ENCODE data around the gene SLC16A8.
"Not testable (repeated sequence)": the region's sequence is repeated elsewhere in the genome, so short reads cannot be mapped to it uniquely, and the experiment has no call there.

The SLC16A8 gene

GRCh38 chr22:38086001-38086845 lies 2.2 kb upstream of the SLC16A8 start:
- DNase-seq: no peak

- no peak for DNase-seq
Measured at GRCh38 chr22:38085501-38085900, 1.5 kb upstream of the SLC16A8 start.

DNA sequence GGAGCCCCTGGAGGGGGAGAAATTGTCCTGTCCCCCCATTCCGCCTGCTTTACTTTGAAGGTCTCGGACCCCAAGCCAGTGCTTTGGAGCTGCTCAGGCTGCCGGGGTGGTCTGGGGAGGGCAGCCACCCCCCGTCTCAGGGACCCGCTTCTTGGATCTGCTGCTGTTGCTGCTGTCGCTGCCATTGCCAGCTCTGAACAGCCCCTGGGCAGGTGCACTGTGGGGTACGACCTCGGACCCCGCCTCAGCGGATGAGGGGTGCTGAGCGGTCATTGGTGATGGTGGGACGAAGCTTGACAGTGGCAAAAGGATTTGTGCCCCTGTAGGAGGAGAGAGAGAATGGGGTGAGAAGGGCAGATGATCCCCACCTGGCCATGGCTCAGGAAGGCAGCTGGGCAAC lies 1.1 kb upstream of the SLC16A8 start:
- no peak for DNase-seq

GRCh38 chr22:38082986-38083710 lies 836 bp downstream of the SLC16A8 start:
- DNase-seq: no peak

DNA sequence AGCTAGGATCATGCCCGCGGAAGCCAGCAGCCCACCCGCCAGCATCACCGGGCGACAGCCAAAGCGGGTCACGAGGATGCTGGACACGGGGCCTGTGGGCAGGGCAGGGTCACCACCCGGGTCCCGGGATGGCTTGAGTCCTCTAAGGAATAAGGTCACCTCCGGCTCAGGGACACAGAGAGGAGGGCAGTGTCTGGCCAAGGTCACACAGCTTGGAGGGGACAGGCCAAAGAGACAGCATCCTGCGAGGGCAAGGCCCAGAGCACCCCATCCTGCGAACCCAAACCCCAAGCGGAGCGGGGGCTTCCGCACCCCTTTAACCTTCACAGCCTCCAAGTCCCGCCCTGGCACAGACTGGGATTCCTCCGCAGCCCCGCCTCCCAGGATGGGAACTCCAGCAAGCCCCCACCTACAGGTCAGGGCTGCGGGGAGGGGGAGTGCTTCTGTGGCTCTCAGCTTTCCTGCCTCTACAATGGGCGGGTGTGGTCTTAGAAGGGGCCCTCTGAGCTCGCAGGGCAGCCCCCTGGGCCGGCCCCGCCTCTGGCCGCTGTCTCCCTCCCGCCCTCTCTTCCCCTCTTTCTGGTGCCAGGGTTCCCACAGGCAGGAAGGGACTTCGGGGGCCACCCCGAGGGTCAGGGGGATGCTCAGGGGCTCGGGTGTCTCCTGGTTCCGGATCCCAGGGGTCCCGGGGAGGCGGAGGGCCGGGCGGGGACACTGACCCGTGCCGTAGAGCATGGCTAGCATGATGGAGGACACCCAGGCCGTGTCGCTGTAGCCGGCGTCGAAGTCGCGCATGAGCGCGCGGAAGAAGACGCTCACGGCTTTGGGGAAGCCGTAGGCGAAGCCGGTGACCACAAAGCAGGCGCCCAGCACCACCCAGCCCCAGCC lies 1.8 kb downstream of the SLC16A8 start:
- peak; percentile 19 for DNase-seq

GRCh38 chr22:38081636-38081940 lies 2.4 kb downstream of the SLC16A8 start:
- DNase-seq: no peak

- peak; percentile 16 for DNase-seq
Measured at GRCh38 chr22:38080850-38081635, 2.9 kb downstream of the SLC16A8 start.

GRCh38 chr22:38080474-38080849 lies 3.5 kb downstream of the SLC16A8 start:
- no peak for DNase-seq

GRCh38 chr22:38079804-38080203 lies 4.2 kb downstream of the SLC16A8 start:
- DNase-seq: no peak

DNA sequence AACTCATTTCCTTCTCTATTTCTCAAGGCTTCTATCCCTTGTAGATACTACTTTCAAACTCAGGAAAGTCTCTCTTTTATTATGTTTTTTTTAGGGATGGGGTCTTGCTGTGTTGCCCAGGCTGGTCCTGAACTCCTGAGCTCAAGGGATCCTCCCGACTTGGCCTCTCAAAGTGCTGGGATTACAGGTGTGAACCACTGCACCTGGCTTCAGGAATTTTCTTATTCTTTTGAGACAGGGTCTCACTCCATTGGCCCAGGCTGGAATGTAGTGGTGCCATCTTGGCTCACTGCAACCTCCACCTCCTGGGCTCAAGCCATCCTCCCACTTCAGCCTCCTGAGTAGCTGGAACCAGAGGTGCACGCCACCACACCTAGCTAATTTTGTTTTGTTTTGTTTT lies 4.8 kb downstream of the SLC16A8 start:
- DNase-seq: not testable (repeated sequence)

DNA sequence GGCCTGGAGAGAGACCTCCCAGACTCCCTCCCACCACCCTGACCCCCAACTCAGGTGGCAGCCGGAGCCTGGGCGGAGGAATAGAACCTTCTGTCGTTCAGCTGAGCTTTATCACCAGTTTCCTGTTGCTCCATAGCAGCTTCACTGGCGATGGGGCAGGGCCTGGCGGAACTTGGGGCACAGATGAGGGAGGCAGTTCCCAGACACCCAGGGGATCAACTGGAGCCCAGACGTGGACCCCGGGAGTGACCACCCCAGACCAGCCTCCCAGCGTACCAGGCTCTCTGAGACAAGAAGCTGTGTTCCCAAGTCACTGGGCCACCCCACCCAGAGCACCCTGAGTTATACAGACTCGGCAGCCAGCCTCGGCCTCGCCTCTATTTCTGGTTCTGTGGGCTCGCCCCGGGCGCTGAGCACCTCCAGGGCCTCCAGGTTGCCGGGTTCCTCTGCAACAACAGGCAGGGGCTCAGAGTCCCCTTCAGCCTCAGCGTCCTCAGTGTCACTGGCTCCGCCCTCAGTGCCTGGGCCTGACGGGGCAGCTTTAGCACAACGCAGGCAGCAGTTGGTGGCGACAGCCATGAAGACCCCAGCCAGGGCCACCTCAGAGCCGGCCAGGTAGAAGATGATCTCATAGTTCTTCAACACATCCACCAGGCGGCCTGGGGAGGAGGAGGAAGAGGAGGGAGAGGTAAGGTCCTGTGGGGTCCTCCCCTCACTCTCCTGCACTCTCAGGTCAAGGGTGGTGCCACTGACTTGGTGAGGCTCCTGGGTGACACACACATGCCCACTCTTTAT lies 5.7 kb downstream of the SLC16A8 start:
- DNase-seq: no peak

- no peak for DNase-seq
Measured at GRCh38 chr22:38077595-38077994, 6.4 kb downstream of the SLC16A8 start.

- no peak for DNase-seq
Measured at GRCh38 chr22:38077096-38077495, 6.9 kb downstream of the SLC16A8 start.

DNA sequence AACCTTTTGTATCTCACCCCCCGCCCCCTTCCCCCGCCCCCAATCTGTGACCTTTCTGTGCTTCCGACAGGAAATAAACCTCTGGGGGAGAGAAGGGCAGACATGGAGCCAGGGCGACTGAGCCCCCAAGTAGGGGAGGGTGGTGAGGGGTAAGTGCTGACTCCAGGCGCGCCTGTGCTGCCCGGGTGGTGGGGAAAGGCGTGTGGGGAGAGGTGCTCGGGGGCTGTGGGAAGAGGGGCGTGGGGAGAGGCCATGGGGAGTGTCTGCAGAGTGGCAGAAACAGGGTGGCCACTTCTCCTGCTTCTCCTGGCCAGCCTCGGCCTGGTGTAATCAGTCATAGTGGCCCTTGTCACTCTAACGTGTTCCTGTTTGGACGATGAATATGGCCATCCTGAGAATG lies 8.0 kb downstream of the SLC16A8 start:
- DNase-seq: no peak

DNA sequence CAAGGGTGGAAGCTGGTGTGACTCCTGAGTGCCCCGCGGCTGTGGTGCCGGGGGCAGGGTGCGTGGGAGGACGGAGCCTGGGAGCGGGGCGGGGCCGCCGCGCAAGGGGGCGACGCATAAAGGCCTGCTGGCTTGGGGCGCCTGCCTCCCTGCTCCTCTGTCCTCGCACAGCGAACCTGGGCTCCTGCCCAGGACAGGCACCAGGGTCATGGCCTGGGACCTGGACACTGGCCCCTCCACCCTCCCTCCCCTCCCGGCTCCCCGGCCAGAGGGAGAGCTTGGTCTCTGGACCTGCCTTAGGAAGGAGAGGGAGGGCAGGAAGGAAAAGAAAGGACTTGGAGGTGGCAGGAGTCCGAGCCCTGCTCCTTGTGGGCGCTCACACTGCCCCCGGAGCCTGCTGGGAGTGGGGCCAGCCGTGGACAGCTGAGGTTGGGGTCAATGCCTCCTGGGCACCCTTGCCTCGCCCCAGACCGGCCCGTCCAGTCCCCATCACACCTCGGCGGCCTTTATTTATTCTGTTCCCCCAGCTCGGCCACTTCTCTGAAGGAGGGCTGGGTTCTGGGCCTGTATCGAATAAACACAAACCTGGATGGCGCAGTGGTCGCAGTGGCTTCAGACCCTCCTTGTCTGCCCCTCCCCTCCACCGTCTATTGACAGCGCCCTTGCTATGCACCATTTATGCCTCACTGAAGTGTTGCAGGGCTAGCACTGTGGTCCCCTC lies 8.7 kb downstream of the SLC16A8 start:
- DNase-seq: no peak

DNA sequence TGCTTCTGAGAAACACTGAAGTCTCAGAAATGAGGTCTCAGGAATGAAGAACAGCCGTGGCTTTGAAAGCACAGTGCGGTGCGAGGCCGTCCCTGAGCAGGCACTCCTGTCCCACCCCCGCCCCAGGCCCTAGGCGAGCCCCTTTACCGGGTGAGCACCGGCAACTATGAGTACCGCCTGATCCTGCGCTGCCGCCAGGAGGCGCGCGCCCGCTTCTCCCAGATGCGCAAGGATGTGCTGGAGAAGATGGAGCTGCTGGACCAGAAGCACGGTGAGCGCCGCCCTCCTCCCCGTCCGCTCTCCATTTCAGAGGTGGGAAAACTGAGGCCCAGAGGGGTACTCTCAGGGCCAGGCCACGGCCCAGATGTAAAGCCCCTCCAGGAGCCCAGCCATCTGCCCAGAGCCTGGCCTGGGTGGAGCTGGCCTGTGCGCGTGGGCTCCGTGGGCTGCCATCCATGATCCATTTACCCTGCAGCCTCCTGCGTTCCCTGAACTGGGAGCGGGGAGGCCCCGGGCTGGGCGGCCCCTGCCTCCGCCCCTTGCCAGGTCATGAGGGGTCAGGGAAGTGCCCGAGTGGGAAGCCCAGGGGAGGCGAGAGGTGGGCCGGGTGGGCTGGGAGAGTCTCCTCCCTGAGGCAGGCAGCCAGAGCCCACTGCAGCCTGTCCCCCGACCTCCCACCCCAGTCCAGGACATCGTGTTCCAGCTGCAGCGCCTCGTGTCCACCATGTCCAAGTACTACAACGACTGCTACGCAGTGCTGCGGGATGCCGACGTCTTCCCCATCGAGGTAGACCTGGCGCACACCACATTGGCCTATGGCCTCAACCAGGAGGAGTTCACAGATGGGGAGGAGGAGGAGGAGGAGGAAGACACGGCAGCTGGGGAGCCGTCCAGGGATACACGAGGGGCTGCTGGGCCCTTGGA lies 9.5 kb downstream of the SLC16A8 start:
- no peak for DNase-seq

DNA sequence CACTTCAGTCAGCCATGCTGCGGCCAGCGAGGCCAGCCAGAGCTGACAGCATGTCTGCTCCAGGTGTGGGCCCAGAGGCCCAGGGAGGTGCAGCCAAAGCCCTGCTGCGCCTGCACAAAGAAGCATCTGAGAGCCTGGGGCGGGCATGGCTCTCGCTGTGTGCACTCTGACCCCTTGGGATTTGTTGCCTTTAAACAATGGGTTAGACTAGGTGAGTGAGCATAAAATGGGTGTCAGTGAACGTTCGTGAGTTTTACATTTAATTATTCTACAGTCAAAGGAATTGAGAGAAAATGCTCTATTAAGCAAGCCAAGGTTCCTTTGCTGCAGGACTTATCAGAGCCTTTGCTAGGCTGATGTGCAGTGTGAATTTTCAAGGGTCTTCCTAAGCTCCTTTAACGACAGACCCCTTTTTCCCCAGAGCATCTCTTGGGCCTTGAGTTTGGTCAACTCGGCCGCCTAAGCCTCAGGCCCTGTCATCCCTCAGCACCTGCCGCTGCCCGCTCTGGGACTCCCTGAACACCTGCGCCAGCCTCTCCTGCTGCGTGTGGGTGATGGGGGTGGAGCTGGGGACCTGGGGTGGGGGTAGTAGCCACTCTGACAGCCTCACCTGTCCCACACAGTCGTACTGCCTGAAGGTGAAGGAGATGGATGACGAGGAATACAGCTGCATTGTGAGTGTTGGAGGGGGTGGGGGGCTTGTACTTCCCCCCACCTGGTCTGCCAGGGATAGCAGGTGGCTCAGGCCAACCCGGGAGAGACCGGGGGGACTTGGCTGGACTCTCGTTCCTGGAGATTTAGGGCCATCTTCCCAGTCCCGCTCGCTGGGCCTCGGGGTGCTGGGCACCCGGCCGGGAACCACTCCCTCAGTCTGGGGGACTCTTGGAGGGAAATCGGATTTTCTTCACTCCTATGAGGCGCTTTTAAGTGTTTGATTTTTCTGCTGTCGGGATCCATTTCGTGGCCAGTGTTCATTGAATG lies 10.5 kb downstream of the SLC16A8 start:
- no peak for DNase-seq

DNA sequence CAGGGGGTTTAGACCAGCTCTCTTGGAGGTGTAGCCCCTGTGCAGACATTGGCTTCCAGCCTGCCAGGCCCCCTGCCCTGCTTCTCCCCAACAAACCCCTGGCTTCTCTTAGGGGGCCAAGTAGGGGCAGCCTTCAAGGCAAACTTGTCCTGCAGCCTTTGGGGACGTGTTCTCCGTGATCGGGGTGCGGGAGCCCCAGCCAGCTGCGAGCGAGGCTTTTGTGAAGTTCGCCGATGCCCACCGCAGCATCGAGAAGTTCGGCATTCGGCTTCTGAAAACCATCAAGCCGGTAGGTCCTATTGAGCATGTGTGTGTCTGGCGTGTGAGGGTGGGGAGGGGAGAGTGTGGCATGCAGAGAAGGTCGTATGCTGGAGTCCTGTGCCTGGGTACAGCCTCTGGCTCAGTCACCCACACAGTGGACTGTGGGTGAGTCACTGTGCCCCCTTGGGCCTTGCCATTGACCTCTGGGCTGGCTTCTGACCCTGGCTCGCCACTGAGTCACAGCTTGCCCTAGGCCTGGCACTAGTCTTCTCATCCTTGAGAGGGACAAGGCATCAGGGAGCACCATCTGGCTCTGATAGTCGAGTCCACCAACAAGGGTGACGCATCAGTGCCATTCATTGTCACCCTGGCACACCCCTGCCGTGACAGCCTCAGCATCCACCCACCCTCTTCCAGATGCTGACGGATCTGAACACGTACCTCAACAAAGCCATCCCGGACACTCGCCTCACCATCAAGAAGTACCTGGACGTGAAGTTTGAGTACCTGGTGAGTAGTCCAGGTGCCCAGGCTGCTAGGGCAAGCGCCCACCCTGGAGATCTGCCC lies 11.4 kb downstream of the SLC16A8 start:
- DNase-seq: no peak
